Measurements from ENCODE around the gene MRFAP1. TPM values are rescaled to one million over a fixed set of nuclear protein-coding genes. Genes with fewer than 3 reads are reported as not detected.

Gene MRFAP1
- total and polyA plus RNA-seq, 2 of the 4 experiments (the other 2 are of a cell fraction), result 65.4 to 268 TPM

DNA sequence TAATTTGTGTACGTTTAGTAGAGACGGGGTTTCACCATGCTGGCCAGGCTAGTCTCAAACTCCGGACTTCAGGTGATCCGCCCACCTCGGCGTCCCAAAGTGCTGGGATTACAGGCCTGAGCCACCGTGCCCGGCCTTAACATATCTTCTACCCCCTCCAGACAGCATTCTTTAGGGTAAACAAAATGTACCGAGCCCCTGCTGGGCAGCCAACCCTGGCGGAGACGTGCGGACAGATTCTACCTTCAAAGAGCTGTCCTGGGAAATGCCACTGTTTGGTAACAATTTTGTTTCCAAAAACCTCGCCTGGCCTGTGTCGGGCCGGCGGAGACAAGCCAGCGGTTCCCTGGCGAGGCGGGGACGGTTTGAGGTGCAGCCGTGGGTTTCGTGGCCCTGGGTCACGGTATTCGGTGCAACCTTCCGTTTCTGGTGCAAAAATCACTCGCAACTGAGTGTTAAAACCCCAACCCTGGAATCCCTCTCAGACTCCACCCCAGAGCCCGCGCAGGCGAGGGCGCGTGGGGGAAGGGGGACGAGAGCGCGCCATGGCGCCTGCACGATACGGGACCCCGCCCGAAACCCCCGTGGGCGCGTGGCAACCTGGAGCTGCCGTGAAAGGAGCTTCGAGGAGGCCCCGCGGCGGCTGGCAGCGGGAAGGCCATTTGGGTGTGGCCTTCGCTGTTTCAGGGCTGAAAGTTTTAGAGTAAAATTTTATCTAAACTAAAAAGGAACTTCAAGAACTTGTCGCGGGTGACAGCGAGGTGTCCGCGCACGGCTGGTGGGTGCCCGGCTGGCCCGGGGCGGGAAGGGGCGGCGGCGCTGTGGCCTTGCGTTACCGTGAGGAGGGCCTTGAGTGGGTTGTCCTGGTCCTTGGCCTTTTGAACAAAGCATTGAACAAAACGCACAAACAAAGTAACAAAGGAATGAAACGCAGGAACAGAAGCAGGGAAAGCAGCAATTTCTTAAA, 17.0 kb downstream of the MRFAP1 start:
- in situ Hi-C loops (cut with MboI; ENCODE audit: low sequenced_read_pairs) (no loop called here), dilution Hi-C loops (cut with HindIII; ENCODE audit: low sequenced_read_pairs, unreplicated experiment) (no loop called here), intact Hi-C loops (cut with micrococcal nuclease) (no loop called here)
- Histone ChIP-seq H2AK5ac (ENCODE audit: low read depth, low read length) (no peak overlapping the region), H3K9me1 (ENCODE audit: insufficient read depth, low read length) (no peaks in the 10 kb centered on the region), H3K9me3 (ENCODE audit: control insufficient read depth, insufficient read depth, low read length) (no peaks in the 10 kb centered on the region), H2BK15ac (ENCODE audit: low read depth, low read length) (no peak overlapping the region), H4K20me1 (ENCODE audit: insufficient read depth, low read length) (no peaks in the 10 kb centered on the region), H2AFZ (replicated peaks; ENCODE audit: low read length, poor library complexity) (no peak overlapping the region), H3K14ac (replicated peaks; ENCODE audit: low read depth, low read length) (no peak overlapping the region), H2BK5ac (ENCODE audit: low read depth, low read length, poor library complexity, severe bottlenecking) (no peak overlapping the region), H4K8ac (ENCODE audit: low read depth in 2 of 2, low read length in 2 of 2) (no peak overlapping the region), H3K27me3 (ENCODE audit: control insufficient read depth, insufficient read depth, low read length) (peaks cover 2% of the 10 kb centered on the region; the same call in 1 of the 2 replicates), H2BK120ac (ENCODE audit: low read depth, low read length) (no peak overlapping the region), H3K18ac (ENCODE audit: low read depth, low read length) (no peak overlapping the region), H3K4ac (ENCODE audit: low read depth, low read length) (no peak overlapping the region), H3K4me2 (ENCODE audit: low read depth, low read length) (no peak overlapping the region), H2AK9ac (replicated peaks; ENCODE audit: low read depth, low read length, poor library complexity) (no peak overlapping the region), H2BK20ac (ENCODE audit: low read depth, low read length) (no peak overlapping the region), H3K36me3 (ENCODE audit: control insufficient read depth, insufficient read depth, low read length) (no peaks in the 10 kb centered on the region), H3K27ac (ENCODE audit: insufficient read depth, low read length) (no peak overlapping the region), H3K79me1 (ENCODE audit: low read depth in 1 of 2, low read length in 2 of 2) (no peaks in the 10 kb centered on the region), H4K91ac (ENCODE audit: insufficient read depth, low read depth, low read length) (no peak overlapping the region), H3K4me3 (ENCODE audit: insufficient read depth, low read depth, low read length) (no peak overlapping the region), H3K56ac (ENCODE audit: extremely low read depth, insufficient read depth, low read length) (no peak overlapping the region), H3K4me1 (ENCODE audit: control insufficient read depth, insufficient read depth, low read length) (no peaks in the 10 kb centered on the region), H3K23ac (ENCODE audit: low read depth, low read length) (no peak overlapping the region), H3K9ac (ENCODE audit: low read depth, low read length) (no peak overlapping the region), H4K5ac (ENCODE audit: low read depth, low read length) (no peak overlapping the region)
- POLR2A ChIA-PET (ENCODE audit: unreplicated experiment), result interaction anchor here (0.6 kb wide), 1 partner anchor 17 kb away, joined by 5 read pairs; the partner anchor contains the start of gene MRFAP1
- no TSS peak for BruUV-seq (replicated peaks)
- CTCF ChIA-PET, result no interaction called here
- DNase-seq, result no peak
- no peak for TF ChIP-seq RAD21 (IDR thresholded peaks at IDR 0.05; ENCODE audit: low read length)
- no peak for TF ChIP-seq BHLHE40 (IDR thresholded peaks at IDR 0.05; ENCODE audit: low read depth, low read length)
- TF ChIP-seq, protein P1, sequence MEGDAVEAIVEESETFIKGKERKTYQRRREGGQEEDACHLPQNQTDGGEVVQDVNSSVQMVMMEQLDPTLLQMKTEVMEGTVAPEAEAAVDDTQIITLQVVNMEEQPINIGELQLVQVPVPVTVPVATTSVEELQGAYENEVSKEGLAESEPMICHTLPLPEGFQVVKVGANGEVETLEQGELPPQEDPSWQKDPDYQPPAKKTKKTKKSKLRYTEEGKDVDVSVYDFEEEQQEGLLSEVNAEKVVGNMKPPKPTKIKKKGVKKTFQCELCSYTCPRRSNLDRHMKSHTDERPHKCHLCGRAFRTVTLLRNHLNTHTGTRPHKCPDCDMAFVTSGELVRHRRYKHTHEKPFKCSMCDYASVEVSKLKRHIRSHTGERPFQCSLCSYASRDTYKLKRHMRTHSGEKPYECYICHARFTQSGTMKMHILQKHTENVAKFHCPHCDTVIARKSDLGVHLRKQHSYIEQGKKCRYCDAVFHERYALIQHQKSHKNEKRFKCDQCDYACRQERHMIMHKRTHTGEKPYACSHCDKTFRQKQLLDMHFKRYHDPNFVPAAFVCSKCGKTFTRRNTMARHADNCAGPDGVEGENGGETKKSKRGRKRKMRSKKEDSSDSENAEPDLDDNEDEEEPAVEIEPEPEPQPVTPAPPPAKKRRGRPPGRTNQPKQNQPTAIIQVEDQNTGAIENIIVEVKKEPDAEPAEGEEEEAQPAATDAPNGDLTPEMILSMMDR (conservative IDR thresholded peaks at IDR 0.05; ENCODE audit: low read depth, low read length), result no peak
- no peak for TF ChIP-seq MAZ (IDR thresholded peaks at IDR 0.05; ENCODE audit: borderline replicate concordance, low read depth, low read length)
- no peak for ATAC-seq (ENCODE audit: low read depth)
- 75% methylated on average over 23 of the region's 65 CpGs; no CpG with 5 or more reads in 1 of the 2 experiments for WGBS, 2 experiments (ENCODE audit: extremely low coverage in 2 of 2, insufficient read length in 1 of 2)
